HEK293 (cell line): ENCODE measurements around the gene ING4.

Experiments used
- CTCF ChIA-PET: fragments of 350-600 bp; formaldehyde crosslinking; extraction: SDS; loops from one replicate; lab custom pipeline; 2021; ENCODE audit warnings: antibody characterized with exemption; lab: Yijun Ruan, JAX
- POLR2A ChIA-PET: fragments of 300-600 bp; formaldehyde crosslinking; extraction: SDS; loops from one replicate; lab custom pipeline; 2020; ENCODE audit warnings: antibody characterized with exemption, inconsistent platforms; lab: Yijun Ruan, JAX
- H3K27ac ChIP-seq: fragments of 200-500 bp; sonication (Bioruptor generic); 2 replicates; pipeline ENCODE4 v1.5.1; 2014; ENCODE audit warnings: low read depth, low read length, control low read depth, inconsistent platforms; ENCODE audit errors: extremely low read depth
- H3K36me3 ChIP-seq, 2 experiments: fragments of 200-500 bp in 1 of 2; sonication (Bioruptor generic) in 1 of 2; 1 replicate in 1 of 2; 2 replicates in 1 of 2; pipeline ENCODE4 v1.5.1; 2014 to 2017; ENCODE audit warnings: inconsistent platforms in 2 of 2, low read length in 2 of 2; ENCODE audit not compliant: control insufficient read depth in 2 of 2, insufficient read depth in 1 of 2
- H3K4me1 ChIP-seq: fragments of 200-500 bp; sonication (Bioruptor generic); 2 replicates; pipeline ENCODE4 v1.5.1; 2014; ENCODE audit warnings: mild to moderate bottlenecking, low read length, inconsistent platforms; ENCODE audit not compliant: control insufficient read depth, insufficient read depth
- H3K4me3 ChIP-seq: 2 replicates; pipeline ENCODE4 v1.5.1; 2011; ENCODE audit warnings: low read depth, mild to moderate bottlenecking, control low read depth, low read length, moderate library complexity
- H3K9me3 ChIP-seq: fragments of 200-500 bp; sonication (Bioruptor generic); 2 replicates; pipeline ENCODE4 v1.5.1; 2014; ENCODE audit warnings: low read depth, low read length, inconsistent platforms; ENCODE audit not compliant: control insufficient read depth, insufficient read depth
- ELK4 ChIP-seq: IDR thresholded peaks from 2 replicates; pipeline ENCODE4 v1.6.1; 2011; ENCODE audit warnings: mild to moderate bottlenecking, low read depth, low read length, borderline replicate concordance
- FEZF1 ChIP-seq: fragments of 450-650 bp; formaldehyde crosslinking; IDR thresholded peaks from 2 replicates; pipeline ENCODE4 v1.5.1; 2016; ENCODE audit warnings: missing biosample characterization, missing genetic modification characterization
- GLI2 ChIP-seq: fragments of 450-650 bp; formaldehyde crosslinking; IDR thresholded peaks from 2 replicates; pipeline ENCODE4; 2017; ENCODE audit warnings: missing biosample characterization, missing genetic modification characterization, low read depth, borderline replicate concordance
- GLIS2 ChIP-seq: fragments of 450-650 bp; formaldehyde crosslinking; IDR thresholded peaks from 2 replicates; pipeline ENCODE4 v1.5.1; 2016; ENCODE audit warnings: missing biosample characterization, missing genetic modification characterization
- KLF7 ChIP-seq: fragments of 450-650 bp; formaldehyde crosslinking; IDR thresholded peaks from 2 replicates; pipeline ENCODE4 v1.5.1; 2016; ENCODE audit warnings: missing biosample characterization, missing genetic modification characterization, borderline replicate concordance
- SP7 ChIP-seq: fragments of 450-650 bp; formaldehyde crosslinking; IDR thresholded peaks from 2 replicates; pipeline ENCODE4 v1.5.1; 2016; ENCODE audit warnings: missing biosample characterization, missing genetic modification characterization
- YY1 ChIP-seq: fragments of 450-650 bp; formaldehyde crosslinking; IDR thresholded peaks from 2 replicates; pipeline ENCODE4 v1.5.1; 2018; ENCODE audit warnings: missing biosample characterization, missing genetic modification characterization
- ZBTB1 ChIP-seq: fragments of 450-650 bp; formaldehyde crosslinking; IDR thresholded peaks from 2 replicates; pipeline ENCODE4 v1.5.1; 2016; ENCODE audit warnings: missing biosample characterization, missing genetic modification characterization
- ZBTB10 ChIP-seq: fragments of 450-650 bp; formaldehyde crosslinking; IDR thresholded peaks from 2 replicates; pipeline ENCODE4 v1.5.1; 2016; ENCODE audit warnings: missing biosample characterization, missing genetic modification characterization
- ZBTB21 ChIP-seq: fragments of 450-650 bp; formaldehyde crosslinking; IDR thresholded peaks from 2 replicates; pipeline ENCODE4 v1.5.1; 2017; ENCODE audit warnings: missing biosample characterization, missing genetic modification characterization
- ZEB2 ChIP-seq: fragments of 450-650 bp; formaldehyde crosslinking; IDR thresholded peaks from 2 replicates; pipeline ENCODE4 v1.5.1; 2016; ENCODE audit warnings: missing biosample characterization, missing genetic modification characterization
- ZFP41 ChIP-seq: fragments of 450-650 bp; formaldehyde crosslinking; IDR thresholded peaks from 2 replicates; pipeline ENCODE4 v1.5.1; 2016; ENCODE audit warnings: missing biosample characterization, missing genetic modification characterization, borderline replicate concordance
- ZNF133 ChIP-seq: fragments of 450-650 bp; formaldehyde crosslinking; IDR thresholded peaks from 2 replicates; pipeline ENCODE4 v1.5.1; 2016; ENCODE audit warnings: missing biosample characterization, missing genetic modification characterization
- ZNF16 ChIP-seq: fragments of 450-650 bp; formaldehyde crosslinking; IDR thresholded peaks from 2 replicates; pipeline ENCODE4 v1.5.1; 2016; ENCODE audit warnings: low read depth, missing biosample characterization, missing genetic modification characterization
- ZNF169 ChIP-seq: fragments of 450-650 bp; formaldehyde crosslinking; IDR thresholded peaks from 2 replicates; pipeline ENCODE4 v1.5.1; 2016; ENCODE audit warnings: missing biosample characterization, missing genetic modification characterization
- ZNF175 ChIP-seq: fragments of 450-650 bp; formaldehyde crosslinking; IDR thresholded peaks from 2 replicates; pipeline ENCODE4 v1.5.1; 2016; ENCODE audit warnings: missing biosample characterization, missing genetic modification characterization
- ZNF202 ChIP-seq: fragments of 450-650 bp; formaldehyde crosslinking; IDR thresholded peaks from 2 replicates; pipeline ENCODE4 v1.5.1; 2016; ENCODE audit warnings: missing biosample characterization, missing genetic modification characterization, borderline replicate concordance
- ZNF221 ChIP-seq: fragments of 450-650 bp; formaldehyde crosslinking; IDR thresholded peaks from 2 replicates; pipeline ENCODE4 v1.5.1; 2017; ENCODE audit warnings: missing biosample characterization, missing genetic modification characterization, borderline replicate concordance
- ZNF324 ChIP-seq: fragments of 450-650 bp; formaldehyde crosslinking; IDR thresholded peaks from 2 replicates; pipeline ENCODE4 v1.5.1; 2016; ENCODE audit warnings: missing biosample characterization, missing genetic modification characterization
- ZNF335 ChIP-seq: fragments of 450-650 bp; formaldehyde crosslinking; conservative IDR thresholded peaks from 2 replicates; pipeline ENCODE4 v1.5.1; 2016; ENCODE audit warnings: missing biosample characterization, missing genetic modification characterization
- ZNF645 ChIP-seq: fragments of 450-650 bp; formaldehyde crosslinking; IDR thresholded peaks from 2 replicates; pipeline ENCODE4; 2016; ENCODE audit warnings: missing biosample characterization, missing genetic modification characterization
- ZNF654 ChIP-seq: fragments of 450-650 bp; formaldehyde crosslinking; IDR thresholded peaks from 2 replicates; pipeline ENCODE4 v1.5.1; 2016; ENCODE audit warnings: low read depth, missing biosample characterization, missing genetic modification characterization
- ZNF692 ChIP-seq: fragments of 450-650 bp; formaldehyde crosslinking; IDR thresholded peaks from 2 replicates; pipeline ENCODE4 v1.5.1; 2016; ENCODE audit warnings: missing biosample characterization, missing genetic modification characterization
- ZNF76 ChIP-seq: fragments of 450-650 bp; formaldehyde crosslinking; IDR thresholded peaks from 2 replicates; pipeline ENCODE4; 2016; ENCODE audit warnings: low read depth, missing biosample characterization, missing genetic modification characterization, borderline replicate concordance
- ZNF791 ChIP-seq: fragments of 450-650 bp; formaldehyde crosslinking; IDR thresholded peaks from 2 replicates; pipeline ENCODE4 v1.5.1; 2016; ENCODE audit warnings: missing biosample characterization, missing genetic modification characterization
- TF ChIP-seq, protein P1 (sequence below): fragments of 450-650 bp; formaldehyde crosslinking; IDR thresholded peaks from 2 replicates; pipeline ENCODE4 v1.5.1; 2016; ENCODE audit warnings: missing biosample characterization, missing genetic modification characterization

The ING4 gene

GRCh38 chr12:6607751-6608591 is 54.9 kb downstream of the ING4 start (continued):
- 0 out of 2 replicates have a peak, but pooled peaks have one; percentile 12 for TF ChIP-seq ZNF692 (tag by site-specific recombination)
- TF ChIP-seq ZNF16 (tag by site-specific recombination), result no peak
- 0 out of 2 replicates have a peak, but pooled peaks have one; percentile 18 for TF ChIP-seq ZNF133 (tag by site-specific recombination)
- TF ChIP-seq ZNF791 (tag by site-specific recombination), result peak; percentile 71; the same call in 1 of the 2 replicates
- TF ChIP-seq GLI2 (tag by site-specific recombination), result no peak
- TF ChIP-seq, protein P1, sequence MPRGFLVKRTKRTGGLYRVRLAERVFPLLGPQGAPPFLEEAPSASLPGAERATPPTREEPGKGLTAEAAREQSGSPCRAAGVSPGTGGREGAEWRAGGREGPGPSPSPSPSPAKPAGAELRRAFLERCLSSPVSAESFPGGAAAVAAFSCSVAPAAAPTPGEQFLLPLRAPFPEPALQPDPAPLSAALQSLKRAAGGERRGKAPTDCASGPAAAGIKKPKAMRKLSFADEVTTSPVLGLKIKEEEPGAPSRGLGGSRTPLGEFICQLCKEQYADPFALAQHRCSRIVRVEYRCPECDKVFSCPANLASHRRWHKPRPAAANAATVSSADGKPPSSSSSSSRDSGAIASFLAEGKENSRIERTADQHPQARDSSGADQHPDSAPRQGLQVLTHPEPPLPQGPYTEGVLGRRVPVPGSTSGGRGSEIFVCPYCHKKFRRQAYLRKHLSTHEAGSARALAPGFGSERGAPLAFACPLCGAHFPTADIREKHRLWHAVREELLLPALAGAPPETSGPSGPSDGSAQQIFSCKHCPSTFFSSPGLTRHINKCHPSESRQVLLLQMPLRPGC (tag by site-specific recombination), result peak; percentile 85
- 0 out of 2 replicates have a peak, but pooled peaks have one; percentile 61 for TF ChIP-seq ZEB2 (tag by site-specific recombination)
- no peak for TF ChIP-seq ZBTB1 (tag by site-specific recombination)
- peak; percentile 72 for TF ChIP-seq ZNF335 (tag by site-specific recombination)
- TF ChIP-seq ZNF654, result peak; percentile 13; the same call in 1 of the 2 replicates
- peak; percentile 78; the same call in 1 of the 2 replicates for TF ChIP-seq ZBTB21
- TF ChIP-seq ZNF324 (tag by site-specific recombination), result peak; percentile 95

DNA sequence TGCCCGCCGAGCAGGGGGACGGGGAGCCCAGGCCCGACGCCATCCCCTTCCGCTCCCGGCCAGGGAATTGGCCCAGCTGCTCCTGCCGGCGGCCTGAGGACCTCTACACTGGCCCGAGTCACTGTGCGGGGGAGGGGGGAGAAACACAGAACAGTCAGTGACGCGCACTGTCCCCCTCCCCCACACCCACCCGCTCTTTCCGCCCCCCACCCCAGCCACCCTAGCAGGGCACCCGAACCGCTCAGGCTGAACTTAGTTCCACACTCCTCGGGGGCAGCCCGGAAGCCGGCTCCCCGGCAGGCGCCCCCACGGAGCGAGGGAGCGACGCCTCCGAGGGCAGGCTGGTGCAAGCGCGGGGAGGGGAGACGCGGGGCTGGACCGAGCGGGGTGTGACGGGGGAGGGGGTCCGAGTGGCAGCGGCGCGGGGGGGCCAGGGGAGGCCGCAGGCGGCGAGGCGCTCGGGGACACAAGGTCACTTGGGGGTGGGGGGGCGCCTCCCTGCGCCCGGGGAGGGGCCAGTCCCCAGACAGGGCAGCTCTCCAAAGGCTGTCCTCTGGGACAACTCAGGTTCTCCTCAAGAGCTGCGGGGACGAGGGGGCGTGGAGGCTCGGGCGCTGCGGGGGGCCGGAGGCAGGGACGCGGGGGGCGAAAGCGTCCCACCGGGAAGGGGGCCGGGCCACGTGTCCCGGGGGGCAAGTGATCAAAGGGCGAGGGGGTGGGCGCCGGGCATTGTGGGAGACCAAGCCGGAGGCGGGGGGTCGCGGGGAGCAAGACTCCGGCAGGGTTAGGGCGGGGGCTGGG is 56.4 kb downstream of the ING4 start:
- H3K27ac ChIP-seq, result peak overlapping the region; percentile 87
- no peaks in the 10 kb centered on the region for H3K9me3 ChIP-seq
- ChIA-PET CTCF (interaction anchor here (0.7 to 1.8 kb wide), 6 partner anchors 10 to 160 kb away, joined by 3 to 7 read pairs (median 4); no protein-coding TSS in a partner anchor), POLR2A (interaction anchor here (0.7 to 1.5 kb wide), 6 partner anchors 20 to 91 kb away, joined by 3 to 8 read pairs (median 3); partner anchors contain the start of genes GAPDH and ZNF384)
- H3K4me1 ChIP-seq, result peaks cover 20% of the 10 kb centered on the region
- peaks cover 19 to 45% of the 10 kb centered on the region in 2 experiments for H3K36me3 ChIP-seq
- H3K4me3 ChIP-seq, result peak overlapping the region; percentile 88
- TF ChIP-seq ZNF76 (tag by site-specific recombination) (peak; percentile 81; the same call in 1 of the 2 replicates), ZNF645 (no peak), ZNF335 (tag by site-specific recombination) (0 out of 2 replicates have a peak, but pooled peaks have one; percentile 1), SP7 (tag by site-specific recombination) (0 out of 2 replicates have a peak, but pooled peaks have one; percentile 16), ZNF175 (no peak), ZNF654 (no peak), ZFP41 (tag by site-specific recombination) (no peak), KLF7 (no peak), ZNF221 (tag by site-specific recombination) (no peak), YY1 (no peak), GLIS2 (tag by site-specific recombination) (peak; percentile 96), ZNF202 (no peak), FEZF1 (tag by site-specific recombination) (no peak), ZBTB10 (tag by site-specific recombination) (no peak; the same call in 1 of the 2 replicates), ZNF169 (tag by site-specific recombination) (no peak), ELK4 (no peak)
